ENCODE data around the gene TFB1M.
A peak's percentile ranks its signal among the peaks of the same experiment; 100 is the strongest.

Gene TFB1M

DNA sequence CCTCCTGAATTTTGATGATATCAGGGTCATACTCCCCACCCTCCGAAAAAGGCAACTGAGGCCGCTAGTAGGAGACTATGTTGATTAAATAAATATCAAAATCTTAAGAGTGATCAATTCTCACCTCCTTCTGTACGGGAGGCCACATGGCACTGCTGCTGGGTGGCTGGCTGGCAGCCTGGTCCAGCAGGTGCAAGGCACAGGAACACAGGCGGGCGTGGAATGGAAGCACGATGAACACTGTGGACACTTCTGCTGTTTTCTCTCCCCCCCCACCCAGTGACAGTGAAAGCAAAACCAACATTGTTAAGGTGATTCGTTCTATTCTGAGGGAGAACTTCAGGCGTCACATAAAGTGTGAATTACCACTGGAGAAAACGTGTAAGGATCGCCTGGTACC, 60.1 kb downstream of the TFB1M start:
- Histone ChIP-seq H3K27ac (no peak overlapping the region), H3K4me3 (no peak overlapping the region)
- DNase-seq (ENCODE audit: low spot score) = no peak
- TF ChIP-seq, protein P1, sequence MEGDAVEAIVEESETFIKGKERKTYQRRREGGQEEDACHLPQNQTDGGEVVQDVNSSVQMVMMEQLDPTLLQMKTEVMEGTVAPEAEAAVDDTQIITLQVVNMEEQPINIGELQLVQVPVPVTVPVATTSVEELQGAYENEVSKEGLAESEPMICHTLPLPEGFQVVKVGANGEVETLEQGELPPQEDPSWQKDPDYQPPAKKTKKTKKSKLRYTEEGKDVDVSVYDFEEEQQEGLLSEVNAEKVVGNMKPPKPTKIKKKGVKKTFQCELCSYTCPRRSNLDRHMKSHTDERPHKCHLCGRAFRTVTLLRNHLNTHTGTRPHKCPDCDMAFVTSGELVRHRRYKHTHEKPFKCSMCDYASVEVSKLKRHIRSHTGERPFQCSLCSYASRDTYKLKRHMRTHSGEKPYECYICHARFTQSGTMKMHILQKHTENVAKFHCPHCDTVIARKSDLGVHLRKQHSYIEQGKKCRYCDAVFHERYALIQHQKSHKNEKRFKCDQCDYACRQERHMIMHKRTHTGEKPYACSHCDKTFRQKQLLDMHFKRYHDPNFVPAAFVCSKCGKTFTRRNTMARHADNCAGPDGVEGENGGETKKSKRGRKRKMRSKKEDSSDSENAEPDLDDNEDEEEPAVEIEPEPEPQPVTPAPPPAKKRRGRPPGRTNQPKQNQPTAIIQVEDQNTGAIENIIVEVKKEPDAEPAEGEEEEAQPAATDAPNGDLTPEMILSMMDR (IDR thresholded peaks at IDR 0.05) = no peak

DNA sequence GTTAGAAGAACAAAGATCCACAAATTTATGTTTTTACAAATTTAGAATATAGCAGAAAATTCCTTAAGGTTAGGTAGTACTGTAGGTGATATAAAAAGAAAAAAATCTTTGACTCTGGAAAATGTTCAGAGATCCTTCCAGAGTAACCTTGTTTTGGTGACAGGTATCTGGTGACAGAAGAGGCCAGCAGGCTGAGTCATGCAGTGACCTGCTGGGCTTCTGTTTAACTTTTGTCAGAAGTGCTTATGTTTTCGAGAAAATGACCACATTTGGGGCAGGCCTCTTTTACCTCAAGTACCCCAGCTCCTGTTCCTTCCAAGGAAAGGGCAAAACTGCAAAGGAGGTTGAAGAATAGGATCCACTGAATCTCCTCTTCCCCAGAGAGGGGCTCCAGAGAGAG, 60.9 kb downstream of the TFB1M start:
- TF ChIP-seq, protein P1 (IDR thresholded peaks at IDR 0.05) = no peak
- no peak overlapping the region for H3K4me3 ChIP-seq
- DNase-seq (ENCODE audit: low spot score) = no peak
- H3K27ac ChIP-seq = no peak overlapping the region

DNA sequence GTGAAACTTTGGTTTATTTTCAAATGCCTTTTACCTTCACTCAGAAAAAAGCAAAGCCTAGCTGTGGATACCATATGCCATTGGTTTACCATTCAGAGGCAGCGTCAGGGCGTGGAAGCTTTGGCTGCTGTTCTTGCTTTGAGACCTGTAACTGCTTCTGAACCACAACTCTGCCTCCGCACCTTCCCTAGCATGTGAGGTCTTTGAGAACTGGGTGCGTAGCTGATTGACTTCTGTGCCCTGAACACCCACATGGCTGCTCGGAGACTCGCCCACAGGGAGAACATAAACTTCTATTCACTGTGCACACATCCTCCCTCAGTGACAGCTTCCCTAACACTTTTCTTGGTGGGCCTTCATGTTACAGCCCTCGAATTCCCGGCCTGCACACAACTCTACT, 61.7 kb downstream of the TFB1M start:
- H3K4me3 ChIP-seq = no peak overlapping the region
- no peak for DNase-seq (ENCODE audit: low spot score)
- H3K27ac ChIP-seq = no peak overlapping the region
- TF ChIP-seq, protein P1 (IDR thresholded peaks at IDR 0.05) = no peak

DNA sequence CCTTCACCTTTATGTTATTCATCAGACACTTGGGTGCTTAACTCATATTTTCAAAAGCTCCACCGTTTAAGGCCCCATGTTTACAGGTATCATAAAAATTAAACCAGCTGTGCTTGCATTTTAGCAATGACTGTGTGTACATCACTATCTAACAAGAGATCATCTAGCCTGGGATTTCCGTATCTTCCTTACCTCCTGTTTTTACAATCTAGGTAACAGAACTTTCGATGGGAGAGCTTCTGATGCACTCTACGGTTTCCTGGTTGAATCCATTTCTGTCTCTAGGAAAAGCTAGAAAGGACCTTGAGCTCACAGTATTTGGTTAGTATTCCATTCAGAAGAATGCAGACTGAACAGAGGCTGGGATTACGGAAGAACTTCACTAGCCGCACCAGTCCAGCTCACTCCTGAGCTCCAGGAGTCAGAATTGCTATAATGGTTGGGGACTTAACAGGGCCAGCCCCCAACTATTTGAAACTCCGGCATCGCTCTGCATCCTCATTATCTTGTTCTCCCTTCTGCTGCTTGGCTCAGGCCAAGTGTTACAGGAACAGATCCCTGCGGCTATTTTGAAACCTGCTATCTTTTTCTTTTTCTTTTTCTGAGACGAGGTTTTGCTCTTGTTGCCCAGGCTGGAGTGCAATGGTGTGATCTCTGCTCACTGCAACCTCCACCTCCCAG, 63.4 kb downstream of the TFB1M start:
- TF ChIP-seq, protein P1 (IDR thresholded peaks at IDR 0.05) = no peak
- DNase-seq (ENCODE audit: low spot score) = no peak
- Histone ChIP-seq H3K4me3 (no peak overlapping the region), H3K27ac (no peak overlapping the region)

DNA sequence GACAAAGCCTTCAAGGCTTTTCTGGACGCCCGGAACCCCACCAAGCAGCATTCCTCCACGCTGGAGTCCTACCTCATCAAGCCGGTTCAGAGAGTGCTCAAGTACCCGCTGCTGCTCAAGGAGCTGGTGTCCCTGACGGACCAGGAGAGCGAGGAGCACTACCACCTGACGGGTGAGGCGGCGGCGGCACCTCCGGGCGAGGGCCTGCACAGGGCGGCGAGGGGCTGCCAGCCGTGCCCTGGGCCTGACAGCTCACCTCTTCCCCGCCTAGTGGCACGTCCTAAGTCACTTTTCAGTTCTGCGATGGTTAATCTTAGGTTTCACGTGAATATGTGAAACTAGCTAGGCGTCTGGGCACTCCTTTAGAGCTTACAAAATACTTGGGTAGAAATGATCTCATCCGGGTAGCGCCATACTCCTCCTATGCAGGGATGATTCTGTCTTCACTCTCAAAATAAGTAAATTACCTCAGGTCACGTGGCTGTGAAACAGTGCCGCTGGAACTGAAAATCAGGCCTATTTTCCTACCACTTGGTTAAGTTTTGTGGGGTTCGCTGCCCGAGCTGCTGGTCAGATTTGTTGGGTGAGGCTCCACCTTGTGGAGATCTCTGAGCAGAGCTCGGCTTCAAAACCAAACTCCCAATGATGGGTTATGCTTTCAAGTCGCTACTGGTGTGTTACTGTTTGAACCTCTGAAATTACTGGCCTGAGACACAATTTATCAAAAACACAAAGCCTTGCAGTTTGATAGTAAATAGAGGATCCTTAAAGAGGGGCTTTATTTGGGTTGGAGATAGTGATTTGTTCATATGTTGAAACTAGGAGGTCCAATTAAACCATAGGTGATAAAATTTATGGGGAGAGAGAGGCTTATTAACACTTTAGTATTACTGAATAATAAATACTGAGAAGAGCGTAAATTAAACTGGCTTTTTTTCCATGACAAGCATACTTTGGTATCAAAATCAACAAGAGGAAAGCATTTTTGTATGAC, 66.0 kb downstream of the TFB1M start:
- peak overlapping the region; percentile 52 for H3K4me3 ChIP-seq
- no peak for DNase-seq (ENCODE audit: low spot score)
- TF ChIP-seq, protein P1 (IDR thresholded peaks at IDR 0.05) = peak; percentile 74
- peak overlapping the region in 1 of 2 donors; percentile 53 for H3K27ac ChIP-seq

DNA sequence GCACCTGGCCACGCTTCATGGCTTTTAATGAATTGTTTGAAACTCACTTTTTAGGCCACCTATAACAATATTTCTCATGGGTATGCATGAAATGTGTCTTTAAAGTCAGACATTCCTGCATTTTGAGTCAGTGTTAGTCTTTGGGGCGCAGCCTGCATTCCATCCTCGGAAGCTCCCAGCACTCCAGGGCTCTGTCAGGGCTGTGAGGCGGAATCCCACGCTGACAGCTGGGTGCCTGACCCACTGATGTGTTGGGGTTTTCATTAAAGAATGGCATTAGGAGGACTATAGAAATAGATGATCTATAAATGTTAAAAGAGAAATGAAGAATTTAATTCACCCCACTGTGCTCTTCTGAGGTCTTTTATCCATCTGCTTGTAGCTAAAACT, 66.7 kb downstream of the TFB1M start:
- H3K4me3 ChIP-seq = peak overlapping the region; percentile 52
- H3K27ac ChIP-seq = peak overlapping the region in 1 of 2 donors; percentile 53
- DNase-seq (ENCODE audit: low spot score) = no peak
- TF ChIP-seq, protein P1 (IDR thresholded peaks at IDR 0.05) = no peak
